RPMI7951 (cell line): Measurements from ENCODE around the gene URB2. TPM values are rescaled to one million over a fixed set of nuclear protein-coding genes. Genes with fewer than 3 reads are reported as not detected.
A peak's percentile ranks its signal among the peaks of the same experiment; 100 is the strongest.
"Not testable (repeated sequence)": the region's sequence is repeated elsewhere in the genome, so short reads cannot be mapped to it uniquely, and the experiment has no call there.

ENCODE experiments used
- DNase-seq: peaks from one replicate; pipeline ENCODE4 v3.0.0-alpha.2; 2012; ENCODE audit warnings: low read depth
- total RNA-seq: library from RNA; depleted of rRNA; stranded (reverse); fragments of >200 nt; shearing (Covaris generic); gene quantifications from 2 replicates; pipeline ENCODE4 v1.2.3, GENCODE V29; 2014; rRNA removed

Gene URB2
- total RNA-seq, 1 experiment from 2014 or later = 4.7 TPM

- no peak for DNase-seq
These were observed 67.3 kb downstream of the URB2 start for GRCh38 chr1:229693129-229693900.

GRCh38 chr1:229694053-229694693 lies 68.1 kb downstream of the URB2 start:
- peak; percentile 95 for DNase-seq

GRCh38 chr1:229696385-229696784 lies 70.3 kb downstream of the URB2 start:
- DNase-seq = no peak

- DNase-seq = peak; percentile 21
These were observed 73.7 kb downstream of the URB2 start for GRCh38 chr1:229699613-229700267.

- DNase-seq = no peak
These were observed 78.1 kb downstream of the URB2 start for GRCh38 chr1:229704157-229704556.

GRCh38 chr1:229705152-229705551 lies 79.1 kb downstream of the URB2 start:
- DNase-seq = not testable (repeated sequence)

GRCh38 chr1:229707127-229707526 lies 81.1 kb downstream of the URB2 start:
- not testable (repeated sequence) for DNase-seq

- no peak for DNase-seq
These were observed 83.5 kb downstream of the URB2 start for GRCh38 chr1:229709500-229710013.

Other genes with a start within 250 kb of the URB2 start
- gene ACTA1, start 192.2 kb upstream of the URB2 start, total RNA-seq = not detected in 2 replicates
- gene NUP133, start 117.9 kb upstream of the URB2 start, total RNA-seq = 33.1 and 33.2 TPM in 2 replicates
- 14.1 and 17.5 TPM in 2 replicates for gene ABCB10, start 67.5 kb upstream of the URB2 start, total RNA-seq
- gene TAF5L, start 125 bp upstream of the URB2 start, total RNA-seq = 13.5 and 13.9 TPM in 2 replicates